Liver (tissue), 9 donors: Measurements from ENCODE around the gene TRAPPC6A. TPM values are rescaled to one million over a fixed set of nuclear protein-coding genes. Genes with fewer than 3 reads are reported as not detected.
A peak's percentile ranks its signal among the peaks of the same experiment; 100 is the strongest.

ENCODE experiments used
- DNase-seq: peaks from one replicate; pipeline ENCODE4 v3.0.0-alpha.2; 2017; ENCODE audit warnings: low spot score
- H3K27ac ChIP-seq, 2 donors: one replicate each; pipeline ENCODE4 v1.7.0; 2013; ENCODE audit warnings: inconsistent platforms in 2 of 2, low read length in 2 of 2, control low read depth in 1 of 2, low read depth in 1 of 2, mild to moderate bottlenecking in 1 of 2
- H3K27me3 ChIP-seq, 4 donors: one replicate each; pipeline versions ENCODE4 v1.6.1 to v1.7.0; 2013; ENCODE audit warnings: low read length in 3 of 4, inconsistent platforms in 1 of 4, mild to moderate bottlenecking in 1 of 4, moderate library complexity in 1 of 4; ENCODE audit not compliant: control insufficient read depth in 4 of 4, insufficient read depth in 4 of 4
- H3K36me3 ChIP-seq, 4 donors: one replicate each; pipeline versions ENCODE4 v1.6.1 to v1.7.0; 2013; ENCODE audit warnings: low read length in 3 of 4, mild to moderate bottlenecking in 3 of 4, low read depth in 1 of 4, moderate library complexity in 1 of 4; ENCODE audit not compliant: control insufficient read depth in 4 of 4, insufficient read depth in 3 of 4
- H3K4me1 ChIP-seq, 4 donors: one replicate each; pipeline versions ENCODE4 v1.6.1 to v1.7.0; 2013; ENCODE audit warnings: low read length in 3 of 4, mild to moderate bottlenecking in 3 of 4, moderate library complexity in 1 of 4; ENCODE audit not compliant: control insufficient read depth in 4 of 4, insufficient read depth in 4 of 4
- H3K4me3 ChIP-seq, 3 donors: one replicate each; pipeline versions ENCODE4 v1.6.1 to v1.7.0; 2013; ENCODE audit warnings: low read length in 3 of 3, control low read depth in 1 of 3, low read depth in 1 of 3, mild to moderate bottlenecking in 1 of 3
- H3K9ac ChIP-seq, 2 donors: one replicate each; pipeline ENCODE4 v1.7.0; 2013; ENCODE audit warnings: low read length in 2 of 2, mild to moderate bottlenecking in 2 of 2, moderate library complexity in 2 of 2, control low read depth in 1 of 2, low read depth in 1 of 2
- H3K9me3 ChIP-seq, 4 donors: one replicate each; pipeline versions ENCODE4 v1.6.1 to v1.7.0; 2013; ENCODE audit warnings: low read length in 3 of 4; ENCODE audit not compliant: control insufficient read depth in 4 of 4
- ATF3 ChIP-seq: IDR thresholded peaks from 2 replicates; pipeline ENCODE4 v1.6.1; 2016; ENCODE audit warnings: antibody characterized with exemption
- CTCF ChIP-seq: fragments of 150-350 bp; IDR thresholded peaks from 2 replicates; pipeline ENCODE4 v1.5.1; 2017; ENCODE audit warnings: improper control_type of control experiment, low read depth, low read length; ENCODE audit not compliant: missing input control
- EGR1 ChIP-seq, 2 donors: IDR thresholded peaks; 2 replicates each; pipeline ENCODE4 v1.6.1; 2016 to 2018; ENCODE audit warnings: antibody characterized with exemption in 2 of 2, low read depth in 2 of 2
- FOXA1 ChIP-seq: IDR thresholded peaks from 2 replicates; pipeline ENCODE4 v1.6.1; 2016; ENCODE audit warnings: antibody characterized with exemption
- FOXA2 ChIP-seq: IDR thresholded peaks from 2 replicates; pipeline ENCODE4 v1.6.1; 2016; ENCODE audit warnings: antibody characterized with exemption
- GABPA ChIP-seq, 2 donors: IDR thresholded peaks in 1 of 2; conservative IDR thresholded peaks in 1 of 2; 2 replicates each; pipeline ENCODE4 v1.6.1; 2016; ENCODE audit warnings: antibody characterized with exemption in 2 of 2, mild to moderate bottlenecking in 1 of 2, moderate library complexity in 1 of 2
- HNF4A ChIP-seq, 2 donors: conservative IDR thresholded peaks; 2 replicates each; pipeline ENCODE4 v1.6.1; 2016; ENCODE audit warnings: antibody characterized with exemption in 2 of 2, mild to moderate bottlenecking in 2 of 2
- HNF4G ChIP-seq: IDR thresholded peaks from 2 replicates; pipeline ENCODE4 v1.6.1; 2016; ENCODE audit warnings: antibody characterized with exemption
- JUND ChIP-seq, 2 donors: IDR thresholded peaks; 2 replicates each; pipeline ENCODE4 v1.6.1; 2016; ENCODE audit warnings: antibody characterized with exemption in 2 of 2
- MAX ChIP-seq: IDR thresholded peaks from 2 replicates; pipeline ENCODE4 v1.6.1; 2016; ENCODE audit warnings: antibody characterized with exemption
- NR2F2 ChIP-seq: IDR thresholded peaks from 2 replicates; pipeline ENCODE4 v1.6.1; 2016; ENCODE audit warnings: antibody characterized with exemption
- RAD21 ChIP-seq, 2 donors: IDR thresholded peaks; 2 replicates each; pipeline ENCODE4 v1.6.1; 2016; ENCODE audit warnings: antibody characterized with exemption in 2 of 2, mild to moderate bottlenecking in 2 of 2
- REST ChIP-seq: IDR thresholded peaks from 2 replicates; pipeline ENCODE4 v1.6.1; 2016; ENCODE audit warnings: antibody characterized with exemption, mild to moderate bottlenecking
- TAF1 ChIP-seq: conservative IDR thresholded peaks from 2 replicates; pipeline ENCODE4 v1.6.1; 2016; ENCODE audit warnings: antibody characterized with exemption, mild to moderate bottlenecking
- YY1 ChIP-seq: IDR thresholded peaks from 2 replicates; pipeline ENCODE4 v1.6.1; 2016; ENCODE audit warnings: antibody characterized with exemption, mild to moderate bottlenecking
- ZBTB33 ChIP-seq: IDR thresholded peaks from 2 replicates; pipeline ENCODE4 v1.6.1; 2016; ENCODE audit warnings: antibody characterized with exemption
- WGBS: extraction: QIAGEN DNeasy Blood & Tissue Kit; methylation state at CpG from one replicate; pipeline ENCODE4 v1.1.7; 2013; 5-methylcytosine and 5-hydroxymethylcytosine counted together
- polyA plus RNA-seq, 2 donors: library from polyadenylated mRNA; stranded (reverse) in 1 of 2; unstranded in 1 of 2; fragments of 200-250 nt in 1 of 2; fragments of >200 nt in 1 of 2; fragmentation: Nextera tagmentation in 1 of 2; extraction: Ambion mirVana in 1 of 2; gene quantifications; one replicate each; pipeline versions ENCODE4 v1.2.1 to v1.2.3, GENCODE V29; 2013 to 2015
- total RNA-seq, 2 donors: library from RNA; depleted of rRNA; stranded (reverse); fragments of >200 nt; gene quantifications; one replicate each; pipeline ENCODE4 v1.2.3, GENCODE V29; 2014
- donor health status: healthy.
- donor health status: healthy.
- donor health status: healthy.
- donor health status: healthy.
- donor health status: healthy.

Gene TRAPPC6A
- total and polyA plus RNA-seq, 4 donors: 14.8 to 52.2 (median 28.6) TPM

GRCh38 chr19:45189971-45190370, 11.9 kb upstream of the TRAPPC6A start:
- H3K4me1 ChIP-seq: peaks cover 0 to 7% (median 3%) of the 10 kb centered on the region in 4 donors
- 96% methylated on average over 1 of the region's 1 CpG for WGBS
- no peaks in the 10 kb centered on the region for H3K9me3 ChIP-seq
- no peak for DNase-seq
- no peaks in the 10 kb centered on the region for H3K27me3 ChIP-seq
- peaks cover 0 to 3% (median 0%) of the 10 kb centered on the region in 4 donors for H3K36me3 ChIP-seq
- TF ChIP-seq HNF4A (conservative IDR thresholded peaks at IDR 0.05) (no peak), FOXA1 (no peak), MAX (no peak), ZBTB33 (no peak), RAD21 (IDR thresholded peaks at IDR 0.05) (no peak), ATF3 (no peak), EGR1 (IDR thresholded peaks at IDR 0.05; ENCODE audit: low read depth in 2 of 2) (no peak), GABPA (IDR thresholded peaks at IDR 0.05 in 1 of 2, conservative IDR thresholded peaks at IDR 0.05 in 1 of 2) (no peak), YY1 (no peak), HNF4G (no peak), NR2F2 (no peak), JUND (IDR thresholded peaks at IDR 0.05) (no peak), REST (no peak), FOXA2 (no peak)
- H3K27ac ChIP-seq: no peak overlapping the region
- H3K4me3 ChIP-seq: no peak overlapping the region
- no peak overlapping the region for H3K9ac ChIP-seq

- H3K27ac ChIP-seq: no peak overlapping the region
- H3K36me3 ChIP-seq: peaks cover 0 to 4% (median 0%) of the 10 kb centered on the region in 4 donors
- TF ChIP-seq CTCF (peak; percentile 40), JUND (IDR thresholded peaks at IDR 0.05) (no peak), MAX (no peak), HNF4G (no peak), FOXA1 (no peak), RAD21 (IDR thresholded peaks at IDR 0.05) (peak; percentile 51 to 69), TAF1 (no peak)
- H3K9me3 ChIP-seq: no peaks in the 10 kb centered on the region
- no peak overlapping the region for H3K4me3 ChIP-seq
- peaks cover 0 to 7% (median 3%) of the 10 kb centered on the region in 4 donors for H3K4me1 ChIP-seq
- no peak overlapping the region for H3K9ac ChIP-seq
- DNase-seq: no peak
- H3K27me3 ChIP-seq: no peaks in the 10 kb centered on the region
- 57% methylated on average over 12 of the region's 12 CpGs for WGBS
Observed at GRCh38 chr19:45187421-45188100, 9.5 kb upstream of the TRAPPC6A start.
